ENCODE data around the gene KNCN. TPM values are rescaled to one million over a fixed set of nuclear protein-coding genes. Genes with fewer than 3 reads are reported as not detected.

KNCN gene
- total RNA-seq, 1 donor from 2014 or later, result not detected

- peaks cover 46% of the 10 kb centered on the region for H3K27me3 ChIP-seq (ENCODE audit: control insufficient read depth, insufficient read depth, low read length)
- no peak for DNase-seq (ENCODE audit: low read depth)
Observed at GRCh38 chr1:46528297-46528955, 23.0 kb downstream of the KNCN start.

GRCh38 chr1:46527474-46528296 lies 23.8 kb downstream of the KNCN start:
- no peak for DNase-seq (ENCODE audit: low read depth)
- Histone ChIP-seq H3K27me3 (ENCODE audit: control insufficient read depth, insufficient read depth, low read length) (peaks cover 45% of the 10 kb centered on the region), H3K4me3 (ENCODE audit: low read depth, low read length) (no peak overlapping the region), H3K36me3 (ENCODE audit: control insufficient read depth, insufficient read depth, low read length) (no peaks in the 10 kb centered on the region)
- TF ChIP-seq CTCF (IDR thresholded peaks at IDR 0.05; ENCODE audit: insufficient read depth, low read length, poor library complexity, severe bottlenecking), result peak; percentile 99

More at GRCh38 chr1:46528297-46528955, 23.0 kb downstream of the KNCN start:
- Histone ChIP-seq H3K4me3 (ENCODE audit: low read depth, low read length) (no peak overlapping the region), H3K36me3 (ENCODE audit: control insufficient read depth, insufficient read depth, low read length) (no peaks in the 10 kb centered on the region)
- no peak for TF ChIP-seq CTCF (IDR thresholded peaks at IDR 0.05; ENCODE audit: insufficient read depth, low read length, poor library complexity, severe bottlenecking)

GRCh38 chr1:46526691-46527291 lies 24.7 kb downstream of the KNCN start:
- peaks cover 42% of the 10 kb centered on the region for H3K27me3 ChIP-seq (ENCODE audit: control insufficient read depth, insufficient read depth, low read length)
- TF ChIP-seq CTCF (IDR thresholded peaks at IDR 0.05; ENCODE audit: insufficient read depth, low read length, poor library complexity, severe bottlenecking), result no peak

GRCh38 chr1:46526013-46526690 lies 25.3 kb downstream of the KNCN start:
- H3K4me3 ChIP-seq (ENCODE audit: low read depth, low read length), result no peak overlapping the region
- DNase-seq (ENCODE audit: low read depth), result no peak
- H3K27me3 ChIP-seq (ENCODE audit: control insufficient read depth, insufficient read depth, low read length), result peaks cover 40% of the 10 kb centered on the region
- no peaks in the 10 kb centered on the region for H3K36me3 ChIP-seq (ENCODE audit: control insufficient read depth, insufficient read depth, low read length)
- no peak for TF ChIP-seq CTCF (IDR thresholded peaks at IDR 0.05; ENCODE audit: insufficient read depth, low read length, poor library complexity, severe bottlenecking)

More at GRCh38 chr1:46526691-46527291, 24.7 kb downstream of the KNCN start:
- no peak for DNase-seq (ENCODE audit: low read depth)
- no peak overlapping the region for H3K4me3 ChIP-seq (ENCODE audit: low read depth, low read length)
- H3K36me3 ChIP-seq (ENCODE audit: control insufficient read depth, insufficient read depth, low read length), result no peaks in the 10 kb centered on the region

GRCh38 chr1:46525253-46525983 lies 26.0 kb downstream of the KNCN start:
- Histone ChIP-seq H3K4me3 (ENCODE audit: low read depth, low read length) (no peak overlapping the region), H3K27me3 (ENCODE audit: control insufficient read depth, insufficient read depth, low read length) (peaks cover 33% of the 10 kb centered on the region), H3K36me3 (ENCODE audit: control insufficient read depth, insufficient read depth, low read length) (no peaks in the 10 kb centered on the region)
- no peak for TF ChIP-seq CTCF (IDR thresholded peaks at IDR 0.05; ENCODE audit: insufficient read depth, low read length, poor library complexity, severe bottlenecking)
- no peak for DNase-seq (ENCODE audit: low read depth)
